Measurements from ENCODE around the gene CADM2. TPM values are rescaled to one million over a fixed set of nuclear protein-coding genes. Genes with fewer than 3 reads are reported as not detected.
A peak's percentile ranks its signal among the peaks of the same experiment; 100 is the strongest.

The CADM2 gene
- total RNA-seq, 4 donors from 2014 or later = 15.6 to 51.8 (median 37.4) TPM

GRCh38 chr3:85475346-85475745 is 516.6 kb downstream of the CADM2 start:
- Histone ChIP-seq H3K27ac (no peak overlapping the region), H3K36me3 (no peaks in the 10 kb centered on the region), H3K27me3 (no peaks in the 10 kb centered on the region), H3K4me3 (no peak overlapping the region), H3K4me1 (peaks cover 0 to 12% (median 0%) of the 10 kb centered on the region in 4 donors), H3K9me3 (no peaks in the 10 kb centered on the region)
- WGBS, 2 donors = 88 to 92% methylated on average over 2 of the region's 2 CpGs
- no peak for DNase-seq (ENCODE audit: low spot score in 2 of 2)
- TF ChIP-seq CTCF (IDR thresholded peaks at IDR 0.05) (no peak), EP300 (IDR thresholded peaks at IDR 0.05) (no peak), POLR2A (IDR thresholded peaks at IDR 0.05) (no peak)

GRCh38 chr3:85476891-85477495 is 518.2 kb downstream of the CADM2 start:
- Histone ChIP-seq H3K36me3 (no peaks in the 10 kb centered on the region), H3K27ac (no peak overlapping the region), H3K4me1 (peaks cover 0 to 12% (median 0%) of the 10 kb centered on the region in 4 donors), H3K27me3 (no peaks in the 10 kb centered on the region), H3K9me3 (no peaks in the 10 kb centered on the region), H3K4me3 (no peak overlapping the region)
- no peak for DNase-seq (ENCODE audit: low spot score in 2 of 2)
- TF ChIP-seq EP300 (IDR thresholded peaks at IDR 0.05) = no peak
- TF ChIP-seq POLR2A (IDR thresholded peaks at IDR 0.05) = no peak
- no peak for TF ChIP-seq CTCF (IDR thresholded peaks at IDR 0.05)
- WGBS, 2 donors = 44 to 49% methylated on average over 3 of the region's 3 CpGs

GRCh38 chr3:85481411-85482212 is 522.8 kb downstream of the CADM2 start:
- 22 to 32% methylated on average over 5 of the region's 5 CpGs for WGBS, 2 donors
- H3K27ac ChIP-seq = peak overlapping the region in 3 of 4 donors; percentile 13 to 57 (median 45)
- DNase-seq (ENCODE audit: low spot score in 2 of 2) = no peak
- H3K27me3 ChIP-seq = no peaks in the 10 kb centered on the region
- H3K4me1 ChIP-seq = peaks cover 0 to 12% (median 3%) of the 10 kb centered on the region in 4 donors
- peak overlapping the region in 1 of 4 donors; percentile 11 for H3K4me3 ChIP-seq
- no peak for TF ChIP-seq POLR2A (IDR thresholded peaks at IDR 0.05)
- TF ChIP-seq EP300 (IDR thresholded peaks at IDR 0.05) = no peak
- TF ChIP-seq CTCF (IDR thresholded peaks at IDR 0.05) = no peak
- H3K9me3 ChIP-seq = no peaks in the 10 kb centered on the region
- no peaks in the 10 kb centered on the region for H3K36me3 ChIP-seq

- Histone ChIP-seq H3K9me3 (no peaks in the 10 kb centered on the region), H3K27me3 (no peaks in the 10 kb centered on the region), H3K27ac (peak overlapping the region in 3 of 4 donors; percentile 13 to 57 (median 45)), H3K4me1 (peaks cover 0 to 12% (median 3%) of the 10 kb centered on the region in 4 donors), H3K4me3 (peak overlapping the region in 1 of 4 donors; percentile 11), H3K36me3 (no peaks in the 10 kb centered on the region)
- DNase-seq (ENCODE audit: low spot score in 2 of 2) = no peak
- WGBS, 2 donors = 33 to 37% methylated on average over 3 of the region's 3 CpGs
- TF ChIP-seq CTCF (IDR thresholded peaks at IDR 0.05) = no peak
- no peak for TF ChIP-seq POLR2A (IDR thresholded peaks at IDR 0.05)
- no peak for TF ChIP-seq EP300 (IDR thresholded peaks at IDR 0.05)
Measured at GRCh38 chr3:85482213-85482490, 523.4 kb downstream of the CADM2 start.

- H3K9me3 ChIP-seq = no peaks in the 10 kb centered on the region
- WGBS, 2 donors = 50 to 67% methylated on average over 1 of the region's 1 CpG
- TF ChIP-seq CTCF (IDR thresholded peaks at IDR 0.05) = no peak
- H3K4me1 ChIP-seq = peaks cover 0 to 6% (median 0%) of the 10 kb centered on the region in 4 donors
- no peaks in the 10 kb centered on the region for H3K27me3 ChIP-seq
- no peak overlapping the region for H3K27ac ChIP-seq
- H3K4me3 ChIP-seq = no peak overlapping the region
- no peak for DNase-seq (ENCODE audit: low spot score in 2 of 2)
- no peaks in the 10 kb centered on the region for H3K36me3 ChIP-seq
Measured at GRCh38 chr3:85483986-85484385, 525.2 kb downstream of the CADM2 start.
